Amniotic stem cell (primary cell): ENCODE data around the gene BCL2.

Experiments used
- DNase-seq: peaks from one replicate; lab custom pipeline; 2025; lab: John Stamatoyannopoulos, UW

BCL2 gene

DNA sequence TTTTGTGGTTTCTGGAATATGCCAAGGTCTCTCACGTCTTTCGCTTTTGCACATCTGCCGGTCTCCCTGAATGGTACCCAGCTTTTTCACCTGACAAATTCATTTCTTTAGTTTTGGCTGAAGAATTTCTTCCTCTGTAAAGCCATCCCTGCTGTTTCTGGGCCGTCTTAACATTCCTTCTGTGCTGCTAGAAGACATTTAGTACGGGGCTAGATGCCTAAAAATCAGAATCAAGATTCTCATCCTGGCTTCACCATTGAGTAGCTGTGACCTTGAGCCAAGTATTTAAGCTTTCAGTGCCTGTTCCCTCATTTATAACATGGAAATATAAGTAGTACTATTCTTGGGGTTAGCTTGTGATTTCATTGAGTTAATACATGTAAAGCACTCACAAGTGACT, 6.4 kb upstream of the BCL2 start:
- no peak for DNase-seq

DNA sequence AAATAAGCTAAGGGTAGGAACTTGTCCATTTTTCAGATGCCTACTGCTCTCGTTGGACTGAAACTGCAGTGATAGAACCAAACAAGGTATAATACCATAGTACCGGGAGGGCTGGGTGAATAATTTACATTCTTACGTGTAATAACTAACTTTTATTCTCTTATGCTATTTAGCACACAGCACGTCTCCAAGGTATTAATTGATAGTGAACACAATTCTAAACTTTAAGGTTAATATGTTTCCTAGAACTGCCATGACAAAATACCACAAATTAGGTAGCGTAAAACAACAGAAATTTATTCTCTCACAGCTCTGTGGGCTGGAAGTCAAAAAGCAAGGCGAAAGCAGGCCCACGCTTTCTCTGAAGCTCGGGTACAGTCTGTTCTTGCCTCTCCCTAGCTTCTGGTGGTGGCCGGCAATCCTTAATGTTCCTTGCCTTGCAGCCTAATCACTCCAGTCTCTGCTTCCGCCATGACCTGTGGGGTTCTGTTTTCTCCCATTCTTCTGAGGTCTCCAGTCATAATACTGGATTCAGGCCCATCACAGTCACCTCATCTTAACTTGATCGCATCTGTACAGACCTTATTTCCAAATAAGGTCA, 5.6 kb upstream of the BCL2 start:
- DNase-seq, result no peak

DNA sequence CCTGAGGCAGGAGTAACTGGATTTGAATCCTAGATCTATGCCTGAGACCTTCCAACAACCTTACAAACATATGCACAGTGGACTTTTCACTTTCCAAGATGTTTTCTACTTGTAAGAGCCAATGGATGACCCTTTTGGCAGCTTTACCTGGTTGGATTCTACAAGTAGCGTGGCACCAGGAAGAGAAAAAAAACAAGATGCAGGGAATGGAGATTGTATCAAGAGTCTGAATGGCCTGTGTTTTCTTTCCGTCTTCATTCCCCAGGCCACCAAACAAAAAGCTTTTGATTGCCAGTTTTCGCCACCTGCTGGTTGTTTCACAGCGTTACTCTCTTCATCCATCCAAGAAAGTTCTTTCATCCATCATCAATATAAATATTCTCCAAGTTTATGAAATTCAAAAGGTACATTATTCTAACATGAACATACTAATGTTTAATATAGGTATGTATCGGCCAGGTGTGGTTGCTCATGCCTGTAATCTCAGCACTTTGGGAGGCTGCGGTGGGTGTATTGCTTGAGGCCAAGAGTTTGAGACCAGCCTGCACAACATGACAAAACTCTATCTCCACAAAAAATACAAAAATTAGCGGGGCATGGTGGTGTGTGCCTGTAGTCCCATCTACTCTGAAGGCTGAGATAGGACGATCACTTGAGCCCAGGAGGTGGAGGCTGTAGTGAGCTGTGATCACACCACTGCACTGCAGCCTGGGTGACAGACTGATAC, 3.5 kb upstream of the BCL2 start:
- peak; percentile 68 for DNase-seq

DNA sequence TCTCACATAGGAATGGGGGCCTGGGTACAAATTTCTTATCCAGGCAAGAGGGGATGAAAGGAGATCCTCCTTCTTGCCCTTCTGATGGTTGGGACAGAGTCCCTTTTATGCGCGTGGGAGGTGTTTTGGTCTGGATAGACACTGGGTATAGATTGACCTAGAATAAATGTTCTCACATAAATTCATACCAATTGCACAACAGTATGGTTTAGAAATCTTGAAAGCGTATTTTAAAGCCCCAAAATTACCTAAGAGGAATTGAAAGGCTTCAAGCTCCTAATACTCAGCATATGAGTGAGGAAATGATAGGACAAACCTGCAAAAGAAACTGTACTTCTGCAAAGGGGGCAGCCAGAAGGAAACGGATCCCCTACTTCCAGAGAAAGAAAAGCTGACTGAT, 2.6 kb upstream of the BCL2 start:
- no peak for DNase-seq

DNA sequence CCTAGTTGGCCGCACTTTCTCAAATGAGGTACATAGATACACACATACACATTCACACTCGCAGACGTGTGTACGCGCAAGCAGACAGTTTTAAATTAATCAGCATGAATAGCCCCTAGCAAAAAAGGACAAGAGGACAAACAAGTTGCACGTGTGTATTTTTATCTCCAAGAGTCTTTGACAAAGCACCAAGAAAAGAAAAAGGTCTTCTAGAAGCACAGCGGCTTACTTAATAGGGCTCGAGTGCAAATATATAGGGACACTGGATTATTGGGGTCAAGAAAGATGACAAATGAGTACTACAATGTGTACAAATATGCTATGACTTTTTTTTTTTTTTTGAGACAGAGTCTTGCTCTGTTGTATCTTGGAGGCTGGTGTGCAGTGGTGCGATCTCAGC, 1.7 kb upstream of the BCL2 start:
- no peak for DNase-seq

DNA sequence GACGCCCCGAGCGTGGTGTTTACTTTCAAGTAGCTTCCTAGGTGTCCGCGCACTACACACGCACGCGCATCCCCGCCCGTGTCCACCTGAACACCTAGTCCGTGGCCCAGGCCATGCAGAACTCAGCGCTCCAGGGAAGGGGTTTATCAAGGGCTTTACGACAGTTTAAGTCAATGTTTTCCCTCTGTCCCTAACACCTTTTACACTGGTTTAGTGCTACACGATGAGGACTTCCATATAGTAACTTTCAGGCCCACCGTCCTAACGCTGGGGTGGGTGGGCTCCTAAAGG, 1.4 kb upstream of the BCL2 start:
- no peak for DNase-seq

DNA sequence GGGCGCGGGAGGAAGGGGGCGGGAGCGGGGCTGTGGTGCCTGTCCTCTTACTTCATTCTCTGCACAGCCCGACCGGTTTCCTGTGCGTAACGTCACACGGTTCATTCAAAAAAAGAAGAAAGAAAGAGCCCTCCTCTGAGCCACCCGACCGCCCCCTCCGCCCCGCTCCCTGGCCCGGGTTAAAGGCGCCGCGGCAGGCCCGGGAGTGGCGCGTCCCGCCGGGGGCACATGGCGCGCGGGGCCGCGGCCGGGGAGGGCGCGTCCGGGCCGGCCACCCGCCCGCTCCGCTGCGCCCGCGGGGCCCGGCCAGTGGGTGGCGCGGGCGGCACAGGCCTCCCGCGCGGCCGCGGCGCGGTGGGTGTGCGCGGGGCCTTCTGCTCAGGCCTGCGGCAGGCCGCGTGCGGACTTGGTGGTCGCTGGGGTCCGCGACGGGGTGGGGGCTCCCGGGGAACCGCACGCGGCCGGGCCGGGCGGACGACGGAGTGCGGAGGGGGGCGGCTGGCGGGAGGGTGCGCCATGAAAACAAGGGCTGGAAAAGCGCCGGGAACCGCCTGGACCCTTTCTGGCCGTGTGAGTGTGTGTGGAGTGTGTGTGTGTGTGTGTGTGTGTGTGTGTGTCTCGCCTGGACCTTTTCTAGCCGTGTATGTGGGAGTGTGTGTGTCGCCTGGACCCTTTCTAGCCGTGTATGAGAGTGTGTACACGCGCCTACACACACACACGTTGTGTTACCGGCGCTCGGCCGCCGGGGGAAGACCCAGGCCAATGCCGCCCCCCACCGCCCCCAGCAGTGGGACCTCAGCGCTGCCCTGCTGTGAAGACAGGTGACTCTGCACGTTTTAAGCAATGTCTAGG, 780 bp upstream of the BCL2 start:
- DNase-seq, result peak; percentile 55

DNA sequence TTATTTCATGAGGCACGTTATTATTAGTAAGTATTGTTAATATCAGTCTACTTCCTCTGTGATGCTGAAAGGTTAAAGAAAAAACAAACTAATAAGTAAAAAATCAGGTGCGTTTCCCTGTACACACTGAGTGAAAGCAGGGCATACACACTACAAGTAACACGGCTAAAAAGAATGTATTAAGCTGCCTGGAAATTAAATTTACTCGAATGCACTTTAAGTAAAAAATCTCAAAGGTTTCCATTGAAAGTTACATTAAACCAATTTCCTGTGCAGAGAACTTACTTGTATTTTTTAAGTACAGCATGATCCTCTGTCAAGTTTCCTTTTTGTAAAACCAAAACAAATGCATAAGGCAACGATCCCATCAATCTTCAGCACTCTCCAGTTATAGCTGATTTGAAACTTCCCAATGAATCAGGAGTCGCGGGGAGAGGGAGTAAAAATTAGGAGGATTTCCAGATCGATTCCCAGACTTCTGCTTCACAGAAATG, 633 bp downstream of the BCL2 start:
- DNase-seq, result no peak

DNA sequence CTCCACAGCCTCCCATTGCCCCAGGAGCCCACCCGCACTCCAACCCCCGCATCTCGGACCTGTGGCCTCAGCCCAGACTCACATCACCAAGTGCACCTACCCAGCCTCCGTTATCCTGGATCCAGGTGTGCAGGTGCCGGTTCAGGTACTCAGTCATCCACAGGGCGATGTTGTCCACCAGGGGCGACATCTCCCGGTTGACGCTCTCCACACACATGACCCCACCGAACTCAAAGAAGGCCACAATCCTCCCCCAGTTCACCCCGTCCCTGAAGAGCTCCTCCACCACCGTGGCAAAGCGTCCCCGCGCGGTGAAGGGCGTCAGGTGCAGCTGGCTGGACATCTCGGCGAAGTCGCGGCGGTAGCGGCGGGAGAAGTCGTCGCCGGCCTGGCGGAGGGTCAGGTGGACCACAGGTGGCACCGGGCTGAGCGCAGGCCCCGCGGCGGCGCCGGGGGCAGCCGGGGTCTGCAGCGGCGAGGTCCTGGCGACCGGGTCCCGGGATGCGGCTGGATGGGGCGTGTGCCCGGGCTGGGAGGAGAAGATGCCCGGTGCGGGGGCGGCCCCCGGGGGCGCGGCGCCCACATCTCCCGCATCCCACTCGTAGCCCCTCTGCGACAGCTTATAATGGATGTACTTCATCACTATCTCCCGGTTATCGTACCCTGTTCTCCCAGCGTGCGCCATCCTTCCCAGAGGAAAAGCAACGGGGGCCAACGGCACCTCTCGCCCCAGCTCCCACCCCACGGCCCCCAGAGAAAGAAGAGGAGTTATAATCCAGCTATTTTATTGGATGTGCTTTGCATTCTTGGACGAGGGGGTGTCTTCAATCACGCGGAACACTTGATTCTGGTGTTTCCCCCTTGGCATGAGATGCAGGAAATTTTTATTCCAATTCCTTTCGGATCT, 1.3 kb downstream of the BCL2 start:
- no peak for DNase-seq

DNA sequence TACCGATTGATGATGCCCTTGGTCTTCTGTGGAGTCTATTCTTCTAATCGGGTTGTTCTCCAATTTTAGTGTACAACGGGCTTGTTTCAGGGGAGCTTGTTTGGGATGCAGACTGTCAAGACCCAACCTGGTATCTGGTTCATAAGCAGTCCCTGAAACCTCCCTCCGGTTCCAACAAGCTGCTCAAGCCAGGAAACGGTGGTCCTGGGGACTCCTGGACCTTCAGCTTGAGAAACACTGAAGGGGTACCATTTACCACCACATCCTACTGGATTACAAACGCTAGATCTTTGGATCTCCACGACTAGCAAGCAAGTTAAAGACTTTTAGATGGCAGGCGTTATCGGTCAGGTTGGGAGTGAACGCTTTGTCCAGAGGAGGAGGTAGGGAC, 2.0 kb downstream of the BCL2 start:
- DNase-seq, result no peak

DNA sequence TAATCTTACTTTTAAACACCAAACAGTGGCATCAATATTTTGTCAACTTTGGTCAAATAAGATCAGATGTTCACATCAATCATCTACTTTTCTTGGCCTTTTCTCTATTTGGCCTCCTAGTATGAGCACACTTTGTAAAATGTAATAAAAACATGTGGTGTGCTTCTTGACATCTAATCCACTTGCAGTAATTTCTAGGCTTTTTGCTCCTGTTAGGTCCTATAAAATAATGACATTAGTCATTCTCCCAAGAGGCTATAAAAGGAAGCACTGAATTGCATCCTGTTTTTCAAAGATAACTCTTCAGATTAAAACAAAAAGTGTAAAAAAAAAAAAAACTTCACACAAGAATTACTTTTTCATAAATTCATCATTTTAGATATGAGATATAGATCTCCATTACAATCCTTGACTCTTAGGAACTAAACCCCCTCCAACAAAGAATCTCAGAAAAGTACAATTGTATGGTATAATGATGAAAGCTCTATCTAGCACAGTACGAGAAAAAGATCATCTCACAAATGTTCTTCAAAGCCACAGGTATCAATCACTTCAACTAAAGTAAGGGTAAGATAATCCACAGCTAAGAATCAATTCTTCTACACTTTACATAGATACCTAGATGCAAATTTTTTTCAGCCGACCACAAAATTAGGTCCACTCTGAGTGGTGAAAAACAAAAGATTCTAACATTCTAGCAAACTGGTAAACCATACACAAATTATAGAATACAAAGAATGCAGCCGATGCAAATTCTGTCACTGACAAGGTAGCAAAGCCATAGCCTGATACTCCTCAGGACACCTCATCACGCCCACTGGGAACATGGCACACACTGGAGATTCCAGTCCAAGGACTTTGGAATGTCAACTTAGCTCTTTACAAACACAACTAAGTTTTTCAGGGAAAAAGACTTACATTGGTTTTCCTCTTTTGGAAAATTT, 2.7 kb downstream of the BCL2 start:
- DNase-seq, result no peak

DNA sequence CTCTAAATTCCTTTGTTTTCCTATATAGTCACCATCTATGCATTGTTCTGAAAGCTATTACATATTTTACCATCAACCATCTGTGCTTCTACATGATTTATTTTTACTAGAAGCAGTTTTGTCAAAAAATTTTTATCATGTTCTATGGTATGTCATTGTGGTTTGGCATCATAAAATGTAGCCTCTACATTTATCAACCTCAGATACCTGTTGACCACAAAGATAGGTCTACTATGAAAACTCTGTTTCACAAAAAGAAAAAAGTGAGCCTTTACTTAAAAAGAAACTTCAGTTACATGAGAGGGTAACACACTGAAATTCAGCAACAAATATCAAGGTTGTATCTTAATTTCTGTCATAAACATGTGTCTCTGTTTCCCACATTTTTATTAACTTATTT, 3.7 kb downstream of the BCL2 start:
- no peak for DNase-seq

DNA sequence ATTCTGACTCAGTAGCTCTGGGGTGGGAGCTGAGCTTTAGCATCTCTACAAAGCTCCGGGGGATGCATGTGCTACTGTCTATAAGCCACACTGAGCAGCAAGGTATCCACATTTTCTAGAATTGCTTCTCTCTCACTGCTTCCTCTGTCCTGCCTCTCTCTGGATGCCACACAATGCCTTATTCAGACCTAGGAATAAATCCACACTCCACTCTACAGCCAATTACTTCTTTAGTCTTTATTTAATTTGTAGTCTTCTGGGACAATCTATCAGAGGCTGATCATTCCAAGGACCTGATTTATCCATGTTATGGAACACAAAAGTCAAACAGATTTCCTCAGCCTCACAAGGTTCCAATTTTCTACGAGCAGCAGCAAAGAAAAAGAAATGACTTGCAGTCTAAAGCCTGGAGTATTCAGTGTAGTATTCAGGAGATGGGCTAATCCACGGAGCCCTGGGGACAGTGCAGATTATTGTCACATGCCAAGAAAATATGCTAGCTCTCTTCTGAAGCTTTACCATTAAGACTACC, 4.4 kb downstream of the BCL2 start:
- DNase-seq, result no peak

DNA sequence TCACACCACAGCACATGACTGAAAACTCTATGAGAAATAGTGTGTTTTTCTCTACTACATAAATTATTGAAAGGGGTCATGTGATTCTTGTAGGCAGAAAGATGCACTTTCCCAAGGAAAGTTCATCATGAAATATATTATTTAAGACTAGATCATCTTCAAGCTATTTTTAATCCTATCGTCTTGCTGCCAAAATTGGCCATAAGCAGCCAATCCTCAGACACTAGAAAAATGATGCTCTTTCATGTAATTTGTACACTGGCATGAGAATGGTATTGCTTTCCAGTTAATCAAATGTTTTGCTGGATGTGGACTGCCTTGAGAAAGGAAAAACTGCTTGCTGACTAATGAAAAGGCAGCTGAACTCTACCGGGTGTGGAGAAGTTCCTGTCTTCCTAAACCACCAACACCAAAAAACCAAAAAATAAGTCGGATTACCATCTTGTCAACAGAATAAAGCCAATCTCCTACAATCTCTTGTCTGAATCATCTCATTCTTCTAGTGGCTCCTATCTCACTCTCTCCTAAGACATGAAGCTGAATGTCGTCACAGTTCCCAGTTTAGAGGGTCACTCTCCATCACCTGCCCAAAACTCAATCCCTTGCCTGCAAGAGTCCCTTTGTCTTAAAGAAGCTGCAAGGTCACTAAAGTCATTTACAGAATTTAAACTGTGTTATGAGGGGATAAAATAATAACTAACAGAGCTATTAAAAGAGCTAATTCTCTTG, 5.3 kb downstream of the BCL2 start:
- DNase-seq, result no peak

DNA sequence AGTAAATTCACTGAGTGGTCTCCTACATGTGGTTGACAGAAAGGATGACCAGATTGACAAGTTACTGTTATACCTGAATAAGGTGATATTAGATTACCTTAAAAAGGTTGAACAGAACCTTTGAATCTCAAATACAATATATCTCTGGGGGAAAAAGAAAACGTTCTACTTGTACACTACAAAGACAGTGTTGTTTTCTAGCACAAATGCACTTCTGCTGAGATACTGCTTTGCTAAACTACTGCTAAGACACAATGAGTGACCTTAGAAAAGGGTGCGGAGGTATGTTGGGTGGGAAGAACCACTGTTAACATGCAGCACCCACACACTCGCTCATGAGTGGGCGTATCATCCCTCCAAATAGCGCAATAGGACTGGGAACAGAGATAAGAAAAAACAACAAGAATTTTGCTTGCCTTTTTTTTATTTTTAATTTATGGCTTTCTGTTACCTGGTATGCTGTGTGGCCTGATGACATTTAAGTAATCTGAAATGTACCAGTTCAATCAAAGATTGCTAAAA, 6.1 kb downstream of the BCL2 start:
- no peak for DNase-seq

DNA sequence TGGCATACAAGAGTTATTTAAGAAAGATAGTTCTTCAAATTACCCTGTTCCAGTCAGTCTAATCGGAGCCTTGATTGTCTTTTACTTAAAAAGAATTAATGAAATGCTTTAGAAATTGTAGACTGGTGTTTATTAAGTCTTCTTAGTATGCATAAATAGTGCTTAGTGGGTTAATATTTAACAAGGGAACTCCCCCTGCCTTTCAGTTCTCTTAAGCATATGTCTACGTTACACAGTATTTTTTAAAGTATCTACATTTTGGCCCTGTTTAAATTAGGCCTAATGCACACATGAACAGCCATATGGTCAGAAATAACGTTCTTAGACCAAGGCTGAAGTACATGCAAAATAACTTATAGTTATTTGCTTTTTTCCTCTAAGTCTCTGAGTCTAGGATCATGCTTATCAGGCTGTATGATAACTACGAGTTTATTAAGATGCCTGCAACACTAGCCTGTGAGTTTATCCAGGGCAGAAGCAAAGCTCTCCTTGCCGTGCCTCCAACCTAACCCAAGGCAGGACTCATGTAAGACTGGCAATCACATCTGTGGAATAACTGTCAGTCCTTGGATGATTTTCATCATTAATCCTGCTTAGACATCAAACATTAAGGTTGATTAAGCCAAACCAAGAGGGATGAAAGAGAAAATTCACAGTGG, 6.7 kb downstream of the BCL2 start:
- DNase-seq, result no peak

DNA sequence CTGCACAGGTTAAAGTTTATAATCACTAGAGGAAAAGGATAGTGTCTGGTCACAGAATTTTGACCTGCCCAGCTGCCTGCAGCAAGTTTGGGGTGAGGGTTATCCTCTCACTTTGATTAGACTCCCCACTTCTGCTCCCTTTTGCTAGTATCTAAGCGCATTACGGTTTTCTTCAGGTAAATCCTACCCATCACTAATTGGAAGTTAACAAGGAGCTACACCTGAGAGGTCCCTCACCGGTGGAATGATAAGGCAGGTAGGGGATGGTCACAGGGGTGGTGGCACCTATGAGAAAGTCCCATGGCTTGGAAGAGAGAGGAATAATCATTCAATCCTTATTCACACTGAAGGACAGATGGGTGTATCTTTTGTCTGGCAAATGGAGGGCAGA, 7.6 kb downstream of the BCL2 start:
- no peak for DNase-seq

DNA sequence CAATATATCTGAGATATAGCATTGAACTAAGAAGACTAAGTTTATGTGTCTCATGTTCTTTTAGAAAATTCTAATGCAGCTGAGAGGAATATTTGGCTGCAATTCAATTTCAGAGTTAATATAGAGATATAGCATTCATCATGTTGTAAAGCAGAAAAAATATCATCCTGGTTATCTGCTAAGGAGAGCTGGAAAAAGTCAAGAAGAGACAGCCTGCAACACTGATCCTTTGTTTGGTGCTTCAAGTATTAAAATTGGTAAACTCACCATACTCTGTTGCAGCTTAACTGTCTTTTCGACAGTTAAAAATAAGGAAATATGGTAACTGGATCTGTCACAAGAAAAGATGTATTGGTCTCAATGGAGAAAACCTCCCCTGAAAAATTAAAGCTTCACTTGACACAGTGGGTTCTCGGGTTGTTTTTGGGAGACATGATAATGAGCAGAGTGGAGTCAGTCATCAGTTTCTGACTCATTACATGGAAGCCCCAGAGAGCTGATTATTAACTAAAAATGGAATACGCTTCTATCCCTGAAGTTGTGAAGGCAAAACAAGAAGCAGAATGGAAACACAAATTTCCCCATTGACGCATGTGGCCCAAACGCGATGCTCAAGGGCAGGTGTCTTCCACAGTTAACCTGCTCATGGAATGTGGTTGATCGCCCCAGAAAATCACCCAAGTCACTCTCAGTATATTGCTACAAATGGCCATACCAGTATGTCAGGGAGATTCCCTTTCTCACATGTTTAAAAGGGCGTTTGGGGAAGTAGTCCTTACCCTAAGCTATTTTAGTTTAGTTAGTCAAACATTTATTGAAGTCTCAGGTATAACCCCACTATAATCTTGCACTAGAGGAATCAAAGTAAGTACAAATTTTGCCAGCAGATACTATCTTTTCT, 8.2 kb downstream of the BCL2 start:
- no peak for DNase-seq
